Endothelial cell of umbilical vein (primary cell): Measurements from ENCODE around the gene EIF5B.

Experiments
- CTCF ChIP-seq, 2 donors: IDR thresholded peaks; 1 replicate in 1 of 2; 2 replicates in 1 of 2; pipeline ENCODE4 v1.5.1; 2011; ENCODE audit warnings: low read length in 2 of 2, mild to moderate bottlenecking in 2 of 2, moderate library complexity in 2 of 2, control low read depth in 1 of 2, inconsistent platforms in 1 of 2, low read depth in 1 of 2; ENCODE audit not compliant: insufficient read depth in 1 of 2; ENCODE audit errors: extremely low read depth in 1 of 2
- FOS ChIP-seq: IDR thresholded peaks from 2 replicates; pipeline ENCODE4 v1.6.1; 2011; ENCODE audit warnings: mild to moderate bottlenecking, low read length, moderate library complexity, borderline replicate concordance; ENCODE audit not compliant: insufficient read depth
- MYC ChIP-seq: IDR thresholded peaks from one replicate; pipeline ENCODE4 v1.6.1; 2011; ENCODE audit warnings: mild to moderate bottlenecking, low read depth, low read length
- POLR2A ChIP-seq: IDR thresholded peaks from 2 replicates; pipeline ENCODE4 v1.6.1; 2012; ENCODE audit warnings: low read depth, mild to moderate bottlenecking, control low read depth, low read length
- TF ChIP-seq, protein P1 (sequence below): IDR thresholded peaks from 2 replicates; pipeline ENCODE4 v1.6.1; 2011; ENCODE audit not compliant: insufficient read depth, insufficient read length

GRCh38 chr2:99374747-99375146 is 37.6 kb downstream of the EIF5B start:
- TF ChIP-seq POLR2A (no peak), CTCF (IDR thresholded peaks at IDR 0.05; ENCODE audit: extremely low read depth in 1 of 2, insufficient read depth in 1 of 2, low read depth in 1 of 2, low read length in 2 of 2) (no peak), MYC (no peak), FOS (no peak)
- TF ChIP-seq, protein P1, sequence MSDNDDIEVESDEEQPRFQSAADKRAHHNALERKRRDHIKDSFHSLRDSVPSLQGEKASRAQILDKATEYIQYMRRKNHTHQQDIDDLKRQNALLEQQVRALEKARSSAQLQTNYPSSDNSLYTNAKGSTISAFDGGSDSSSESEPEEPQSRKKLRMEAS = no peak
